SKM-1 treated with dmso at 0.1 percent for 144 hours (cell line): ENCODE data around the gene PEX5L.
A peak's percentile ranks its signal among the peaks of the same experiment; 100 is the strongest.
"Not testable (repeated sequence)": the region's sequence is repeated elsewhere in the genome, so short reads cannot be mapped to it uniquely, and the experiment has no call there.

Experiments
- DNase-seq: peaks from one replicate; lab custom pipeline; 2025; ENCODE audit not compliant: unreplicated experiment; lab: John Stamatoyannopoulos, UW

The PEX5L gene

GRCh38 chr3:179794355-179794754, 242.4 kb downstream of the PEX5L start:
- no peak for DNase-seq

DNA sequence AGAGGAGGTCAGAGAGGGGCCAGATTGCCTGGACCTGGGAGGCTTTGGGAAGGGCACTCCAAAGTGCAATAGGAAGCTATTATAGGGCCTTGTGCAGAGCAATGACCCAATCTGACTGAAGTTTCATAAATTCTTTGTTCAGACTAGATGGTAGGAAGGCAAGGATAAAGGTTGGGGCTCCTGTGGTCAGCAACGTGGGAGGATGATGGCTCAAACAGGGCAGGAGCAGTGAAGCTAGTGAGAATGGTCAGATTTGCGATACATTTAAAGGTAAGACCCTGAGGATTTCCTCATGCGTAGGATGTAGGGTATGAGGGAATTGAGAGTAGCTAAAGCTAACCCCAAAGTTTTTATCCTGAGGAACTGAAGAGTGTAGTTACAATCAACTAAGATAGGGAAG, 244.9 kb downstream of the PEX5L start:
- DNase-seq, result no peak

- DNase-seq, result no peak
Observed at GRCh38 chr3:179788996-179789395, 247.7 kb downstream of the PEX5L start.

- DNase-seq, result not testable (repeated sequence)
Observed at GRCh38 chr3:179782841-179783240, 253.9 kb downstream of the PEX5L start.

GRCh38 chr3:179775416-179776122, 261.2 kb downstream of the PEX5L start:
- DNase-seq, result no peak

DNA sequence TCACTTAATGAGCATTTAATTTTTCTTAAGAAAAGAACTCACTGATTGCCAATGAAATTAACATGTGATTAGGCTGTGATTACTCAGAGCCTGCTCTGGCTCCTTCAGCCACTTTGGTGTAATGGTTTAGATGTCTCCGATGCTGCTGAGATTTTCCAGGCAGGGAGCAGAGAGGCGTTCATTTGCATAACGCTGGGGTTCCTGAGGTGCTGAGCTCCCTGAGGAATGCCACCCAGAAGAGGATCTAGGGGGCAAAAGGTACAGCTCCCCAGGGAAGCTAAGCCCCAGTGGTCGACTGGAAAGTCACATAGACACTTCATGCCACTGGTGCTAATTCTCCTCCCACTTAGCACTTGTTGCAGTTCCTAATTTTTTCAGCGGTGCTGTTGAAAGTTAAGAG, 264.4 kb downstream of the PEX5L start:
- DNase-seq, result no peak

- DNase-seq, result no peak
Observed at GRCh38 chr3:179771797-179772196, 264.9 kb downstream of the PEX5L start.

DNA sequence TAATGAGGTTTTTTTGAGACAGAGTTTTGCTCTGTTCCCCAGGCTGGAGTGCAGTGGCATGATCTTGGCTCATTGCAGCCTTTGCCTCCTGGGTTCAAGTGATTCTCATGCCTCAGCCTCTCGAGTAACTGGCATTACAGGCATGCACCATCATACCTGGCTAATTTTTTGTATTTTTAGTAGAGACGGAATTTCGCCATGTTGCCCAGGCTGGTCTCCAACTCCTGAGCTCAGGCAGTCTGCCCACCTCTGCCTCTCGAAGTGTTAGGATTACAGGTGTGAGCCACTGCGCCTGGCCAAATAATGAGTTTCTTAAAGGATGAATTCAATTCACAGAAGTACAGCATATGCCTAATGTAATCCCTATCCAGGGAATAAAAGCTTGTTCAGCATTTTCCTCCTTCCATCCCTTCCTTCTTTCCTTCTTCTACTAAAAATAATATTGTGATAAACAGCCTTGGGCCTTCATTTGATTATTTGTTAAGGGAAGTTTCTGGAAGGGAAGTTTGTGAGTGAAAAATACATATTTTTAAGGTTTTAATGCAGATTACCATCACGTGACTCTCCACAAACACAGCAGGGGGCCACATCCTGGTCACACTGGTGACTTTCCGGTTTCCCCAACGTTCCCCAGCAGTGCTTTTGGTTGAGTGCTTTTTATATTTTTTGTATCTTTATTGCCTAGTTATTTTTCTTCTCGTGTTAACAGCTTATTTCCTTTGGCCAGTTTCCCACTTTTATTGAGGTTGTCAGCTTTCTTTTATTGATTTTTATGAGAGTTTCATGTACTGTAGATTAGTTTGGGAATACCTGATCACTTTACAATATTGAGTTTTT, 267.1 kb downstream of the PEX5L start:
- DNase-seq, result no peak

- no peak for DNase-seq
Observed at GRCh38 chr3:179768080-179768479, 268.7 kb downstream of the PEX5L start.

- DNase-seq, result no peak
Observed at GRCh38 chr3:179766416-179767133, 270.2 kb downstream of the PEX5L start.

DNA sequence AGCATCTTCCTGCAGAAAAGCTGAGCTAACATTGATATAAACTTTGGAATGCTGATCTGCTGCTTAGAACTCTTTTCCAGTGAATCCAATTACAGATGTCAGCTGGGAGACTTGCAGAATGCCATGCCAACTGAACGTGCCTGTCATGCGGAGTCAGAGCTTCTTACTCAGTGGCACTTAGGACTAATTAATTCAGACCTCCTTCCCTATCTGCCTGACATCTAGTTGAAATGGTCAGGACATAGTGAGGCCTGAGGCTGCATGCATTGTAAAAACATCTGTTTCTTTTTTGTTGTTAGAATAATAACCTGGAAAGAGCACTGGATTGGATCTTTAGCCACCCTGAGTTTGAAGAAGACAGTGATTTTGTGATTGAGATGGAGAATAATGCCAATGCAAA, 271.3 kb downstream of the PEX5L start:
- DNase-seq, result no peak

DNA sequence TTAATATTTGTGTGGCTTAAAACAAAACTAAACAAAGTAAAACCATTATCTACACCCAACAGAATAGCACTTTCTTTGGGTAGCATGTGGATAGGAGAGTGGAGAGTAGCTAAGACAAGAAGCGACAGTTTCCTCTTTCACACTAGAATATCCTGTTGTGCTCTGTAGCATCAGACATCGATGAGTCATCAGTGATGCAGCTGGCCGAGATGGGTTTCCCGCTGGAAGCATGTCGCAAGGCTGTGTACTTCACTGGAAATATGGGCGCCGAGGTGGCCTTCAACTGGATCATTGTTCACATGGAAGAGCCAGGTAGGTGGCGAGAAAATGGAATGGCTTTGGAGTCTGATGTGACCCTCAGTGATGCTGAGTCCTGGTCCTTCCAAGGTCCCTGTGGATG, 275.8 kb downstream of the PEX5L start:
- DNase-seq, result no peak

GRCh38 chr3:179750720-179751328, 285.9 kb downstream of the PEX5L start:
- DNase-seq, result peak; percentile 6

DNA sequence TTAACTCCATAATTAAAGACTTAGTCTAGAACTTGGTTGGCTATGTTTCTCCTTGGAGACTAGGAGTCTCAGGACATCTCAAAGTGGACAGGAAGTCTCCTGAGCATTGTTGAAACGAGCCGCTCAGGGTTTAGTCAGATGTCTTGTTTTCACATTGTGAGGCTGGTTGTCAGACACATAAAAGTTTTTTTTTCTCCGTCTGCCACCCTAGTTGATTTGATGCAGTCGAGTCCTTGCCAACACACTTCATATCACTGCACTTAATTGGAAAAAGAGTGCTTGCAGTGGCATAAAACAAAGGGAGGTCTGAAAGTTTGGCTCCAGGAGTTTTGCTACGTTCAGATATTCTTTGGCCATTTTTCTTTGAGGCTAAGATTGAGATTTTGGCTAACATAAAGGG, 291.0 kb downstream of the PEX5L start:
- no peak for DNase-seq

GRCh38 chr3:179745079-179745478, 291.7 kb downstream of the PEX5L start:
- no peak for DNase-seq
